SK-N-MC (cell line): ENCODE data around the gene THOC1.

Experiments
- DNase-seq: peaks from one replicate; pipeline ENCODE4 v3.0.0-alpha.2; 2011; ENCODE audit warnings: low read depth, low spot score
- H3K27ac ChIP-seq: fragments of 200-600 bp; sonication (generic); 2 replicates; pipeline ENCODE4 v1.5.1; 2016; ENCODE audit warnings: mixed run types
- H3K36me3 ChIP-seq: fragments of 200-600 bp; sonication (generic); 2 replicates; pipeline ENCODE4 v1.6.1; 2017; ENCODE audit warnings: antibody characterized with exemption, low read length, mixed read lengths; ENCODE audit not compliant: insufficient read depth
- H3K4me3 ChIP-seq: fragments of 200-600 bp; sonication (generic); 2 replicates; pipeline ENCODE4 v1.5.1; 2016
- H3K9ac ChIP-seq: fragments of 200-600 bp; sonication (generic); 2 replicates; pipeline ENCODE4 v1.8.0; 2017; ENCODE audit warnings: mixed run types, mixed read lengths; ENCODE audit not compliant: insufficient read length
- H3K9me3 ChIP-seq: fragments of 200-600 bp; sonication (generic); 2 replicates; pipeline ENCODE4 v1.6.1; 2017; ENCODE audit warnings: low read depth, mild to moderate bottlenecking, antibody characterized with exemption, low read length, moderate library complexity, mixed read lengths
- EZH2 ChIP-seq: fragments of 200-600 bp; sonication (generic); IDR thresholded peaks from one replicate; pipeline ENCODE4 v1.6.1; 2017; ENCODE audit warnings: antibody characterized with exemption
- FOXP2 ChIP-seq: optimal IDR thresholded peaks from 2 replicates; pipeline ENCODE3; 2011; ENCODE audit warnings: mild to moderate bottlenecking, moderate library complexity; ENCODE audit not compliant: insufficient read depth; ENCODE audit errors: extremely low read length, control extremely low read depth
- POLR2AphosphoS5 ChIP-seq: IDR thresholded peaks from 2 replicates; pipeline ENCODE4 v1.6.1; 2012; ENCODE audit warnings: mild to moderate bottlenecking, low read depth, low read length, borderline replicate concordance

Gene THOC1

DNA sequence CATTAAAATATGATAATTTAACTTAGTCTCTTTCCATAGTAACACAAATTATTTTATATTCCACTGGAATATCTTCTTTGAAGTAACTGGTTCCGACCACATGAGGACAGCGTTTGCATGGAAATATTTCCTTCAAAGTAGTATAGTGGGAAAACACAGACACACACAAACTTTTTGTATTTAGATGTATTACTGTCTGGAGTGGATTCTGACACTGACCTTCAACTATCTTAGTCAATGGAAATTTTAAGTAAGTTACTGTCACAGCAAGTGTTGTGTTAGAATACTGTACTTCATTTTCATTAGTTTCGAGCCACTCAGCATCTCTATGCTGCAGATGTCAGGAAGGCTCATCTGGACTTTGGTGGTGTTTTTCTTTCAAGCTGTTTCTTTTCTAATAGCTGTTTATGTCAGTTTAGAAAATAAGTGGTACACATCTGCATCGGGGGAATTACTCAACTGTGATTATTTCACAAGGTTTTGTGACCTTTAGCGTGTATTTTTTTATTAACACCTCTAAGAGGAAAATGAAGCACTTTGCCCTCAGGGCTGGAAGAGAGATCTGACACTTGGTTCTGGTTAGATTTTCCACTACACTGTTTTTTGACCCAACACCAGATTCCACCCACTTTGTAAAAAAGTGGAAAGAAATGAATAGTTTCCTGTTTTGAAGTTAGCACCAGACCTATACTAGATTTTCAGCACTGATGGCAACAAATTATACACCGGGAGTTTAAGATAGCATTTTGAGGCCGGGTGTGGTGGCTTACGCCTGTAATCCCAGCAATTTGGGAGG lies 18.9 kb upstream of the THOC1 start:
- Histone ChIP-seq H3K36me3 (no peaks in the 10 kb centered on the region), H3K4me3 (no peak overlapping the region), H3K9ac (no peak overlapping the region), H3K27ac (no peak overlapping the region), H3K9me3 (no peaks in the 10 kb centered on the region)
- no peak for TF ChIP-seq EZH2
- TF ChIP-seq FOXP2, result no peak
- DNase-seq, result no peak

DNA sequence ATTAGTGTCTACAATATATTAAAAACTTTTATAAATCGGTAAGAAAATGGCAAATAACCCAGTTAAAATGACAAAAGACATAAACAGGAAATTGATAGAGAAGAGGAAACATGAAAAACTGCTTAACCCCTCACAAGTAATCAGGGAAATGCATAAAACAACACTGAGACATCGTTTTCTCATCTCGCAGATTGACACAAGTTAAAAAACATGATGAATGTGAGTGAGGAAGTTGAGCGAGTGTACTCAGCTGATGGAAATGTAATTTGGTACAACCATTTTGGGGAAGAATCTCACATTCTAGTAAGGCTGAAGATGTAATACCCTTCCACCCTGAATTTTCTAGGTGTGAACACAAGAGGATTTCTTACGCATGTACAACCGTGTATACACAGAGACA lies 18.0 kb upstream of the THOC1 start:
- DNase-seq, result no peak
- TF ChIP-seq EZH2, result no peak
- no peak for TF ChIP-seq FOXP2
- TF ChIP-seq POLR2AphosphoS5, result no peak
- H3K9me3 ChIP-seq, result no peaks in the 10 kb centered on the region
- H3K27ac ChIP-seq, result no peak overlapping the region
- no peak overlapping the region for H3K9ac ChIP-seq
- H3K4me3 ChIP-seq, result no peak overlapping the region
- H3K36me3 ChIP-seq, result no peaks in the 10 kb centered on the region

DNA sequence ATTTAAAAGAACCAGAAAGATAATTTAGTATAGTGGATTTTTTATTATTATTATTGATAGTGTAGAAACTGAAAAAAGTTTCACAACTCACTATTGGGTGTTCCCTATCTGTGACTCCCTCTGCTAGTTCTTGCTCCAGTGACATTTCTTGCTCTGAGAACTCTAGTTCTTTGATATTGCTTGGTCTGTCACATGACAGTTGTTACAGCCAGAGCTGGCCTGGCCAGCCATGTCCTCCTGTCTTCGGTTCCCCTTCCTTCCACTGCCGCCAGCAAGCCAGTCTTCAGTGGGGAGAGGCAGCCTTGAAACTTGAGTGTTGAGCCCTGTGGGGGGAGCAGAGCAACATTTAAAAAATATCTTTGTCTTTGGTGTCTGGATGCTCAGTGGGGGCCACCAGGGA lies 7.6 kb upstream of the THOC1 start:
- TF ChIP-seq FOXP2 (no peak), POLR2AphosphoS5 (no peak), EZH2 (no peak)
- Histone ChIP-seq H3K27ac (no peak overlapping the region), H3K36me3 (no peaks in the 10 kb centered on the region), H3K9ac (no peak overlapping the region), H3K9me3 (no peaks in the 10 kb centered on the region), H3K4me3 (no peak overlapping the region)
- DNase-seq, result no peak

DNA sequence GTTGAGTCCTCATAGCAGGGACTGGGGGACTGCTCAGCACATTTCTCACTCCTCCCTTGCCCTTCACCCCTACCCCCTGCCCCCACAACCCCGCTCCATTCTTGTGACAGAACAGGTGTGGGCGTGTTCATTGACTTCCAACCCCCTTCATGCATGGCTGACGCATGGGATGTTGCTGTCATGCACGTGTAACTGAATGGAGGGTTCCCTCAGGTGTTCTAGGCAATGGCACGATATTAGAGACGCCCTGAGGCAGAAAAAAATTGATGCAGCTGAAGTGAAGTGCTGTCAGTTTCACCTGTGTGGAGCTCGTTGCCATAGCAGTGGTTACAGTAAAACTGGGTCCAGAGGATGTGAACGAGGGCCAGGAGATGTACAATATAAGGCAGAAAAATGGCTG lies 6.5 kb upstream of the THOC1 start:
- no peak for DNase-seq
- no peak overlapping the region for H3K9ac ChIP-seq
- no peaks in the 10 kb centered on the region for H3K36me3 ChIP-seq
- no peak overlapping the region for H3K27ac ChIP-seq
- no peaks in the 10 kb centered on the region for H3K9me3 ChIP-seq
- H3K4me3 ChIP-seq, result no peak overlapping the region
- TF ChIP-seq FOXP2 (no peak), POLR2AphosphoS5 (no peak), EZH2 (no peak)

DNA sequence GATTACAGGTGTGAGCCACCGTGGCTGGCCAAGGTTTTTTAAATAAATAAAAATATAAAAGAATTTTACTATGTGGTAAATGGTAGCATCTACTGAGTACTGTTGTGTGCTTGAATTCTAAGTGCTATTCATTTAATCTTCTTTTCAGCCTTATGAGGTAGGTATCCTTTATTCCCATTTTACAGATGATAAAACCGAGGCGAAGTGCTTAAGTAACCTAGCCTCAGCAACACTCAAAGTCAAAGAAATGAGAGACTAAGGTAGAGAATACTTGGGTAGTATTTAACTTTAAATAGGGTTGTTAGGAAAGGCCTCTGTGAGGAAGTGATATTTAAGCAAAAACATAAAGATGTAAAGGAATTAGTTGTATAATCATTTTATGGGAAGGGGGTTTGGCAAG lies 5.7 kb upstream of the THOC1 start:
- H3K9ac ChIP-seq, result no peak overlapping the region
- H3K9me3 ChIP-seq, result no peaks in the 10 kb centered on the region
- no peak for DNase-seq
- H3K27ac ChIP-seq, result no peak overlapping the region
- TF ChIP-seq FOXP2 (no peak), POLR2AphosphoS5 (no peak), EZH2 (no peak)
- no peak overlapping the region for H3K4me3 ChIP-seq
- H3K36me3 ChIP-seq, result no peaks in the 10 kb centered on the region

DNA sequence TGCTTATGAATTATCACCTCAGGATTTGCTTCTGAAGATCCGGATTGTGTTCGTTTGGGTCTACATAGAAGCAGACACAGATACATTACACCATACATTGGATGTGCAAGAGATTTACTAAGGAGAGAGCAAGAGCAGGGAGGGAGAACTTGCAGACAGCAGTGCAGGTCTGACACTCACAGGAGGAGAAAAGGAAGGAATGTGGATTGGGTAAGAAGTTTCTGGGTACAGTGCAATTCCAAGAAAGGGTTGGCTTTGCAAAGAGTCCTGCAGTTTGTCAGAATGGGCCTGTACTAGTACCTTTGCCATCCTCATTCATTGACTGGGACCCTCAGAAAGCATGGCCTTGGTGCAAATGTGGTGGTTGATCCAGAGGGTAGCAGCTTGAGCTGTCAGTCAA lies 4.8 kb upstream of the THOC1 start:
- H3K9me3 ChIP-seq, result no peaks in the 10 kb centered on the region
- no peak overlapping the region for H3K27ac ChIP-seq
- H3K4me3 ChIP-seq, result no peak overlapping the region
- no peak overlapping the region for H3K9ac ChIP-seq
- TF ChIP-seq FOXP2 (no peak), POLR2AphosphoS5 (no peak), EZH2 (no peak)
- H3K36me3 ChIP-seq, result no peaks in the 10 kb centered on the region
- no peak for DNase-seq

DNA sequence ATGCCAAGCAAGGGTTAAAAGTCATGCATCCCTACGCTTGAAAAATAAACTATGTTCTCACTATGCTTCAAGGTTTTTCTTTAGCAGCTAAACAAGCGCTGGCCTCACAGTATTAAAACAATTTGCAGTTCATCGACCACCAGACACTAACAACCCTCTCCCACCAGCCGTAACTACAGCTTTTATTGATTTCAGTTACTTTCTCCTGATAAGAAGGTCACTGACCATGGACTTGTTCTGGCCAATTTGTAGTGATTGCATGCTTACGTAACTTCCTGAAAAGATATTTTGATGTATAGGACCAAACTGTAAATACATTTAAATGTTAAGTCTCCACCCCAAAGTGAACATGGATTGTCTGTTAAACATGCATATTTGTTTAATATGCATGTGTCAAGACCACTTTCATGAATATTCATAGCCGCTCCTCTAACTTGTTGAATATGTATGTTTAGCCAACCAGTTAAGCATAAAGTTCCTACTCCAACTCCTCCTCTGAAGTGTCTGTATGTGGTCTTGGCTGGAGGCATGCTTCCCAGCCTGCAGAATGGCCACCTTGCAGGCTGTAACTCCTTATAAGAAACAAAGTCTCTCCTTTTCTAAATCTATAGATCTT lies 1.7 kb upstream of the THOC1 start:
- H3K9ac ChIP-seq, result no peak overlapping the region
- DNase-seq, result no peak
- no peaks in the 10 kb centered on the region for H3K9me3 ChIP-seq
- H3K27ac ChIP-seq, result peak overlapping the region; percentile 27; the same call in 1 of the 2 replicates
- peak overlapping the region; percentile 14; the same call in 1 of the 2 replicates for H3K4me3 ChIP-seq
- TF ChIP-seq EZH2 (no peak), POLR2AphosphoS5 (no peak), FOXP2 (no peak)
- peaks cover 16% of the 10 kb centered on the region for H3K36me3 ChIP-seq

DNA sequence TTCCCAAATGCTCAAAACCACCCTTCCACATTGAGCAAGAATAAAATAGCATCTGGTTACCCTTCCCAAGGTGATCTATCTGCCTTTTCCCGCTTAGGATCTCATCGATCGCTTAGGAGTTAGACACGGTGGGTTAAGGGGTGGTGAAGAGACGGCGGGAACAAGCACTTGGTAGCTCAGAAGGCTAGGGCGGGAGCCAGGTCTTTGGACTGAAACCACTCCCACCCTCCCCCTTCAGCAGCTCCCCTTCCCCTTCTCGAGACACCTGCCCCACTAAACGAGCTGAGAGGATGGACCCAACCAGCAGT lies 513 bp downstream of the THOC1 start:
- Histone ChIP-seq H3K27ac (no peak overlapping the region), H3K9me3 (no peaks in the 10 kb centered on the region), H3K9ac (peak overlapping the region; percentile 98), H3K36me3 (peaks cover 34% of the 10 kb centered on the region), H3K4me3 (peak overlapping the region; percentile 98)
- TF ChIP-seq POLR2AphosphoS5, result no peak
- DNase-seq, result no peak

DNA sequence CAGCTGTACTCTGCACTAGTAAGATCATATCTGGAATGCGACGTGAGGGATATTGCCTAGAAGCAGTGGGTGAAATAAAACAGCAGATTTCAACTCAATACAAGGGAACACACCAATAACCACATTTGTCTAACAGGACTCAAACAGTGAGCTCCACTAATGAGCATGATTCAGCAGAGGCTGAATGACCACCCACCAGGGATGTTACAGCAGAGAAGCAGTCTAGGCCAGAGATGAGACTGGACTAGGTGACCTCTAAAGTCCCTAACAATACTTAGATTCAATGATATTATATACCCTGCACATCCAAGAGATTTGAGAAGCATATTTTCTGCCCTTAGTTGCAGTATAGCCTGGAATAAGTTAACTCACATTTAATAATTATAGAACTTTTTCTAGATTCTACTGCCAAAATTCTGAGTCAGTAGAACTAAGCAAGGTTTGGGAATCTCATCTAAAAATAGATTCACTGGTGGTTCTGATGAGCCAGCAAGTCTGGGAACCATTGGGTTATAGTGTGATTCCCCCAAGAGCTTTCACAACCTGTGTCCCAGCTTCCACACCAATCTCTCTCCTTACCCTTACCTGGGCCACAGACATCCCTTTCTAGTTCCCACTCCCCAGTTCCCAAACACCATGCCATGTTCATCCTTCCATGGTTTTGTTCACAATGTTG lies 6.3 kb downstream of the THOC1 start:
- Histone ChIP-seq H3K27ac (peak overlapping the region; percentile 7; the same call in 1 of the 2 replicates), H3K9me3 (no peaks in the 10 kb centered on the region), H3K4me3 (no peak overlapping the region), H3K36me3 (peaks cover 91% of the 10 kb centered on the region), H3K9ac (no peak overlapping the region)
- TF ChIP-seq POLR2AphosphoS5, result no peak
- TF ChIP-seq EZH2, result no peak
- TF ChIP-seq FOXP2, result no peak
- DNase-seq, result no peak
